Suprapubic skin (tissue), 3 donors: ENCODE data around the gene PAK2.

ENCODE experiments used
- CTCF ChIP-seq, 2 donors: fragments of 200-600 bp in 1 of 2; fragments of 450-650 bp in 1 of 2; sonication (generic) in 1 of 2; IDR thresholded peaks; one replicate each; pipeline ENCODE4 v1.5.1; 2016 to 2019; ENCODE audit warnings: antibody characterized with exemption in 2 of 2, mild to moderate bottlenecking in 1 of 2, moderate library complexity in 1 of 2
- POLR2AphosphoS5 ChIP-seq, 3 donors: sonication (generic); formaldehyde crosslinking; IDR thresholded peaks; one replicate each; pipeline ENCODE4 v1.6.1; 2017; ENCODE audit warnings: antibody characterized with exemption in 3 of 3

DNA sequence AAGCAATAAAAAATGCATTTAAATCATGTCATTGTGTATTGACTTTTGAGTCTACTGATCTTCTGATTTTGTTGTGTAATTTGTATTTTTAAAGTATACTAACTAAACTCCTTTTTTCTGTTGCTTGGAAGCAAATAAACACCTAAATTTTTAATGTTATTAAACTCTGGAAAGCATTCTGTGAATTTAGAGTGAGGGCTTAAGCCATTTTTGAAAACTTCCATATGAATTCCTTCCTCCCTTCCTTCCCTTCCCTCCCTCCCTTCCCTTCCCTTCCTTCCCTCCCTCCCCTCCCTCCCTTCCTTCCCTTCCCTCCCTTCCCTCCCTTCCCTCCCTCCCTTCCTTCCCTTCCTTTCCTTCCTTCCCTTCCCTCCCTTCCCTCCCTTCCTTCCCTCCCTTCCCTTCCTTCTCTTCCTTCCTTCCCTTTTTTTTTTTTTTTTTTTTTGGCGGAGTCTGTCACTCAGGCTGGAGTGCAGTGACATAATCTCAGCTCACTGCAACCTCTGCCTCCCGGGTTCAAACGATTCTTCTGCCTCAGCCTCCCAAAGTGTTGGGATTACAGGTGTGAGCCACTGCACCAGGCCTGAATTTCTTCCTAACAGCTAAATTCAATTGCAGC, 71.4 kb downstream of the PAK2 start:
- TF ChIP-seq CTCF (IDR thresholded peaks at IDR 0.05): no peak
- TF ChIP-seq POLR2AphosphoS5 (IDR thresholded peaks at IDR 0.05): no peak
